Stimulated activated CD8-positive, alpha-beta memory T cell treated with anti-CD3 and anti-CD28 coated beads, Interleukin-4, amount 100 ng/mL, for 24 hours (primary cell): ENCODE measurements around the gene FEV.

Source experiments
- DNase-seq: peaks from one replicate; pipeline ENCODE4 v3.0.0-alpha.2; 2020; ENCODE audit warnings: low read depth

The FEV gene

DNA sequence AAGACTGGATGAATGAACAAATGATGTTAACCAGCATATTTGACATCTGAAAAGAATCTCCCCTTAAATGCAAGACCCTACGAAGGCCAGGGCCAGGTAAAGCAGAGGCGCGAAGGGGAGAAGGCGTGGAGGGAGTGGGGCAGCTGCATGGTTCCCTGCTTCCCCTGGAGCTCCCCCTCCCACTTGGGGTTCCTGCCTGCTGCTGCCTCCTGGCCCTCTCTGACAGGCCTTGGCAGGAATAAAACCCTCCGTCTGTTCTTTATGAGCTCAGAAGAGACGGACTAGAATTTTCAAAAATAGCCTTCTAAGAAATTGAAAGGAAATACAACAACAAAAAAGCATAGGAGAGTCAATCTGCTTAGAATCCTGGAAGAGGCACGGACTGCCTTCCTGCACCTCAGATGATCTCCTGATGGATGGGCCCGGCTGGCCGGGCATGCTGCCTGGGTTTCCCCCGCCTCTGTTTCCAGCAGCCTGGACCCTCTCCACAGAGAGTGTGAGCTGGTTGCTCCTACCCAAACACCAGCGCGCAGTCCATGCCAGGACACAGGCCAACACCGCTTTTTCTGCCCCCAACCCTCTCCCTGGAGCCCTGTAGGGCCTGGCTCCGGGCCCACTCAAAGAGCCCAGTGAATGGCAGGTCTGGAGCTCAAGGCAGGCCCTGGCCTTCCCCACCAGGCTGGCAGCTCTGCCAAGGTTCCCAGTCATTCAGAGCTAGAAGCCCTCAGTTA, 32.4 kb upstream of the FEV start:
- DNase-seq = no peak

DNA sequence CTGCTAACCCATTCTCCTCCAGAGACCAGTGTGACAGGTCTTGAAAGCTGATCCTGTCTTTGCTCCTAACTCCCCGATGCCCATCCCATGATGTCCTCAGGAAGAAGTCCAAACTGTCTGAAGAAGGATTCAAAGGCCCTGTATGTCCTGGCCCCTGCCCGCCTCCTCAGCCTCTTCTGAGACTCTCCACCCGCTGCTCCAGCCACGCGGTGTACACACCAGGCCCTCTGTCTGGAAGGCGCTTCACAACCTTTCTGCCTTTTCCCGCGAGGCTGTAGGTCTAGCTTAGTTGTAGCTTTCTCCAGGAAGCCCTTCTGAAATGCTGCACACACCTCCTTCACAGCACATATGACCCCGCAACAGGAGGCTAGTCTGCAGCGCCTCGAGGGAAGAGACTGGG, 31.7 kb upstream of the FEV start:
- DNase-seq = no peak

DNA sequence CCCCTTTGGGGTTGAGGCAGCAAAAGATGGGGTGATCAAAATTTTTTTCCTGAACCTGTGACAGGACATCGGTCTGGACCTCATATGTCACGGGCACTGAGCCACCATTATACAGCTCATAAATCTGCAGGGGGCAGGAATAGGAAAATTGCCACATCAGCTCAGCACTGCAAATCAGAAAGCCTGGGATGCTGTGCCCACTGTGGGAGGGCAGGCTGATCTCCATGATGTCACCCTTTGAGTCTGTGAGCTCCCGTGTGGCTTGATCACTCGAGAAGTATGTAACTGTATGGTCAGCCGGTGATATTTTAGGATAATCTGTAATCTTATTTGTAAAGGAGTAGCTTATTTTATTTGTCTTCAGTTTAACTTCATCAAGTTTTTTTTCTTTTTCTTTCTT, 25.9 kb upstream of the FEV start:
- no peak for DNase-seq

DNA sequence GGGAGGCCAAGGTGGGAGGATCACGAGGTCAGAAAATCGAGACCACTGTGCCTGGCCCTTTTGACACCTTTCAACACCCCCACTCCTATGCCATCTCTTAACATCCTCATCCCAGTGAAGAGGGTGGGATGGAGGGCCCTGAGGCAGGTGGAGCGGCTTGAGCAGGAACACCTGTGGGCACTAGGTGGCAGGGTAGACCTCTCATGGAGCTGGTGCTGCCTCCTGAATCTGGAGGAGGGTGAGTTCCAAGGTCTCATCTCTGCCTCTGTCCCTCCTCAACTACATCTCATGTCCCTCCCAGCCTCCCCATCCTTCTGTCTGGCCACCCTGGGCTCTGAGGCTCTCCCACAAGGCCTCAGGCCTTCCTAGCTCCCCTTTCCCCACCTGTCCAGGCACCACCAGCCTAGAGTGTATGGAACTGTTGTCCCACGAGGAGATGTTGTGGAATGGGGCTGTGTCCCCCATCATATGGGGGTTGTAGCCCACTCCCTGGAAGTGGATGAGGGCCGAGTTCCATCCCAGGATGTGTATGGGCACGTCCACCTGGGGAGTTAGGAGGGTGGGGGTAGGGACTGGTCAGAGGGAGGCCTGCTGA, 25.3 kb upstream of the FEV start:
- DNase-seq = no peak

DNA sequence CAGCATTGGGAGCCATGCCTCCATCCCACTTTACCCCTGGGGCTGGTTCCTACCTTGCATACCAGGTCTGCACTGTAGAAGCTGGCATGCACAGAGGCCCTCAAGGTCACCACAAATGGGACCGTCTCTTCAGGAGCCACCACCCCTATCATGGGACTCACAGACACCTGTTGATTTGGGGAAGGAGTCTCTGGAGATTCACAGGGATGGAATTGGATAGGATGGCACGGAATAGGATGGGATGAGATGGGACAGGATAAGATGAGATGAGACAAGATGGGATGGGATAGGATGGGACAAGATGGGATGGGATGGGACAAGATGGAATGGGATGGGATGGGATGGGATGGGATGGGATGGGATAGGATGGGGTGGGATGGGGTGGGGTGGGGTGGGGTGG, 24.3 kb upstream of the FEV start:
- DNase-seq = no peak

DNA sequence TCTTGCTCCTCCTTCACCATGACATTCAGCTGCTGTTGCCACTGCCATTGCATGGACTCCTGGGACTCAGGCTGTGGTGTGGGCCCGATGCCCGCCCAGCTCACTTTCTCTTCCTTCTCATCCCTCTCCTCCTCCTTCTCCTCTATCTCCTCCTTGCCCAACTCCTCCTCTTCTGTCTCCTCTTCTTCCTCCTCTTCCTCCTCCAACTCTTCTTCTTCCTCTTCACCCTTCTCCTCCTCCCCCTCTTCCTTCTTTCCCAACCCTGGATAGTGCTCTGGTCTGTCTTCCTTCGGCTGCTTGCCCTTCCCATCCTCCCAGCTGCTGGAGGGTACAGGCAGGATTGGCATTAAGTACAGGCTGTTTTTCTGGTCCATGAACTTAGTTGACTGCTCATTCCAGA, 19.0 kb upstream of the FEV start:
- no peak for DNase-seq

DNA sequence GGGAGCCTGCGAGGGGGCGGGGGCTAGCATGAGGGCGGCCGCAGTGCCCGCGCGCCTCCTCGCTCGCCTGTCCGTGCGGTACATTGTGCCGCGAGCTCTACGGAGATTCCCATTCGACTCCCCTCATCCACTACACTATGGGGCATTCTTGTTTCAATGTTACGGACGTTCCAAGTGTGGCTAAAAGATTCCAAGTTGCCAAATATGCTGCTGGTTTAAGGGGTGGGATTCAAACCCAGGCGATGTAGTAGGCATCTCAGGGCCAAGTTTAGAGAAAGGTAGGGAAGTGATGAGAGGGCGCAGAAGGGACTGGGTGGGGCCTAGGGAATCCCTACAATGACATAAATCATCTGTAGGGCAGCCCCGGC, 18.3 kb upstream of the FEV start:
- DNase-seq = no peak

DNA sequence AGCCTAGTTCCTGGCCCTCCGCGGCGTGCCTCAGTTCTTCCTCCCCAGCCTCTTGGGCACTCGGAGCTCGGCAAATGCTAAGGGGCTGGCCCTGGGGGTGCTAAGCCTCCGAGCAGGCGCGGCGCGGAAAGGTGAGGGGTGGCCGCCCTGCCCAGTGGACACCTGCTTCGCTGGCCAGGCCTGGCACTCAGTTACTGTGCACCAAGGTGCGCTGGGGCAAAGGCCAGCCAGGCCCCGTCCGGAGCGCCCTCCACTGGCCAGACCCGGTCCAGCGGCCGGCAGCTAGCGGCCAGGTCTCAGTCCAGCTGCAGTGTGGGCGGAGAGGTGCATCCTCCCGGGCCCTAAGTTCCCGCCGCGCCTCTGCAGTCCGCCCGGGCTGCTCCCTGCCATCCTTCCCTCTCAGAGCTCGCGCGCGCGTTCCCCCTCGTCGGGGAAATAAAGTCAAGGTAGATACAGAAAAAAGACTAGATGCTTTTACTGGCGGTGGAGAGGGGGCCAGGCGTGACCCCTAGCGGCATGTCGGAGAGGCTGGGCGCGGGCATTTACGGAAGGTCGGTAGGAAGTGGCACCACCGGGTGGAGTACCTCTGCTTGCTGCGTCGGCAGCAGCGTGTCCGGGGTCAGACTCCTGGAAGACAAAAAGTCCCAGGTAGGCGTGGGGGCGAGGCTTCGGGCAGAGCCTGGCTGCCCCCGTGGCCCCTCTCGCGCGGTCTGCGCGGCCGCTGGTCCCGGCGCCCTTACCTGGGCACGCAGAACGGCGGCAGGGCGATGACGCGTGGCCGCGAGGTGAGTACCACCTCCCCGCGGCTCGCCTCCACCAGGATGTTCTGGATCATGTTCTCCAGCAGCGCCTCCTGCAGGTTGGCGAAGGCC, 17.6 kb upstream of the FEV start:
- peak; percentile 26 for DNase-seq

DNA sequence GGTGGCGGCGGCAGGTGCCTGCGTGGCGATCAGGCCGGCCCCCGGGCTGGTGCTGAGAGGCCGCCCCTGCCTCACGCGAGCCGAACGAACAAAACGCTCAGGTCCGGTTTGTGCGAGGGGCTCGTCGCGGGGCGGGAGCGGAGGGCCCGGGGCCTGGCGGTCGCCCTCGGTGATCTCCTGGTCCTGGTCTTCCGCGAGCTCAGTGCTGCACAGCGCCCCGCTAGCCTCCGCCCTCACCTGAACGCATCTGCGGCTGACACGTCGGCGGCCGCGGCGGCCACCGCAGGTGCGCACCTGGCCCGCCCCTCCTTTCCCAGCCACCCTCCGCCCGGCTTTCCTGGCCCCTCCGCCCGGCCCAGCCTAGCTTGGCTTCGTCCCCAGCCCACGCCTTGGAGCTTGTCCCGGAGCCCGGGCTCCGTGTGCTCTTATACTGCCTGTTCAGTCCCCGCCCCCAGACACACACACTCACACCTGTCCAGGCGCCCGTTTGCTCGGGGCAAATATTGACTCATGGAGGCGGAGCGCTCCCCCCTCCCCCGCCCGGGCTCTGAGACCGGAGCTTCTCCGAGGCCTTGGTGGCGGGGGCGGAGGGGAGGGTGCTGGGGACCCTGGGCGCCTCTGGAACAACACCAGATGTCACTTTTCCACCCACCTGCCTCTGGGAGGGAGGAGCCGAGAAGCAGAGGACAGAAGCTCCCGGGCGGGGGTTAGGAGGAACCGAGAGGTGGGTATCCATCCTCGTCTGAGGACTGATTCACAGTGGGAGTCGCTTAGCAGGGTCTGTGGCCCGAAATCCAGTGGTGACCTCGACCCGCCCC, 16.8 kb upstream of the FEV start:
- peak; percentile 28 for DNase-seq

DNA sequence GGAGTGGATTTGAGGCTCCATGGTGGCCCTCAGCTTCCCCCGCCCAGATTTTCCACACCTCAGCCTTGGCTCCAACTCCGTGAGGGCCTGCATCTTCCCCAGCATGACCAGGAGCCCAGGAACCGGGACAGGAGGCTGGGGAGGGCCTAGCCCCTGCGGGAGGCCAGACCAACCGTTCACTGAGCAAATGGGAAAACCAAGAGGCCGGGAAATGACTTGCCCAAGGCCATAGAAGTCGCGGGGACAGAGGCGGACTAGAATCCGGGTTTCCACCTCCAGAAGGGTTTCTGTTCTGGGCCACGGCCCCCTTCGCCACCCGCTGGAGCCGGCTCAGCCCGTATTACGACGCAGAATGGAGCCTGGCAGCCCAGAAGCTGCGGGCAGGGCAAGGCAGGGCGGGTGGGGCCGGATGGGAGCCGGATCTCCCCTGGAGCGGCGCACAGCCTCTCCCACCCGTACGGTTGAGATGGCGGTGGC, 16.2 kb upstream of the FEV start:
- no peak for DNase-seq

DNA sequence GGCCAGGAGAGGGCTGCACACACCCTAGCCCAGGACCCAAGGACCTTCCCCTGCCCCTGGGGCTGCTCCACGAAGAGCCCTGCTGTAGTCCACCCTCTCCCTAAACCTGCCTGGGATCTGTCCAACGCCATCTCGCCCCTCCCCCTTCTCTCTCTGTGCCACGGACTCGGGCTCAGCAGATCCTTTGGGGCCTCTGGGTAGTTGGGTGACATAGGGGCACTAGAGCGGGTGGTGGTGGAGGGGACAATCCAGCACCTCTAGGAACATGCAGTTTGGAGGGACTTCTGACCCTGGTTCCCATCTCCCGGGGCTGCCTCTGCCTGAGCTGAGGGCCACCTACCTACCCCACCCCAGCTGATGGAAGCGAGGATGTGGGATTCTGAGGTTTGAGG, 15.6 kb upstream of the FEV start:
- DNase-seq = no peak

DNA sequence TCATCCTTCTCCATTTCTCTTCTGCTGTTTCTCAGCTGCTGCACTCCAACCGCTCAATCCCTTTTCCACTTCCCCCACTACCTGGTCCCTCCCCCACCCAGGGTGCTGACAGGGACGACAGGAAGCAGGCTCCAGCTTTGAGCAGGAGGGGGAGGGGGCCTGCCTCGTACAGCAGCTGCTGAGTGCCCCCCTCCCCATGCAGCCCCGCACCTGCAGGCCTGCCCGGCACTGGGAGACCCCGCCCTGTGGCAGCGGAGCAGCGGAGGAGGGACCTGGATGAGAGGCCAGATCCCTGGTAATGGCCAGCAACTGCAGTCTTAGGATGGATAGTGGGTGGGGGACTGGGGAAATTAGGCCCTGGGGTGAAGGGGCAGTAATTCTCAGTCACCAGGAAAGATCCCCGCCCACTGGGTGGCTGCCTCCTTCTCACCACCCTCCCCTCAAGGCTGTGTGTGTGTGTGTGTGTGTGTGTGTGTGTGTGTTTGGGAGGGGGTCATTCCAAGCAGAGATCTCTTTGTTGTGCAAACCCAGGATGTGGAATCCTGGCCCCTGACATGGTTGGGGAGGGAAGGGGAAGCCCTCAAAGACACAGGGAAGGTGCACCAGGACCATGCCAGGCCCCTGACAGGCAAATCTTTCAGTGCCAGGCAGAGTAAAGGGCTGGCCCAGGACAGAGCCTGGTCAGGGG, 15.0 kb upstream of the FEV start:
- DNase-seq = no peak

DNA sequence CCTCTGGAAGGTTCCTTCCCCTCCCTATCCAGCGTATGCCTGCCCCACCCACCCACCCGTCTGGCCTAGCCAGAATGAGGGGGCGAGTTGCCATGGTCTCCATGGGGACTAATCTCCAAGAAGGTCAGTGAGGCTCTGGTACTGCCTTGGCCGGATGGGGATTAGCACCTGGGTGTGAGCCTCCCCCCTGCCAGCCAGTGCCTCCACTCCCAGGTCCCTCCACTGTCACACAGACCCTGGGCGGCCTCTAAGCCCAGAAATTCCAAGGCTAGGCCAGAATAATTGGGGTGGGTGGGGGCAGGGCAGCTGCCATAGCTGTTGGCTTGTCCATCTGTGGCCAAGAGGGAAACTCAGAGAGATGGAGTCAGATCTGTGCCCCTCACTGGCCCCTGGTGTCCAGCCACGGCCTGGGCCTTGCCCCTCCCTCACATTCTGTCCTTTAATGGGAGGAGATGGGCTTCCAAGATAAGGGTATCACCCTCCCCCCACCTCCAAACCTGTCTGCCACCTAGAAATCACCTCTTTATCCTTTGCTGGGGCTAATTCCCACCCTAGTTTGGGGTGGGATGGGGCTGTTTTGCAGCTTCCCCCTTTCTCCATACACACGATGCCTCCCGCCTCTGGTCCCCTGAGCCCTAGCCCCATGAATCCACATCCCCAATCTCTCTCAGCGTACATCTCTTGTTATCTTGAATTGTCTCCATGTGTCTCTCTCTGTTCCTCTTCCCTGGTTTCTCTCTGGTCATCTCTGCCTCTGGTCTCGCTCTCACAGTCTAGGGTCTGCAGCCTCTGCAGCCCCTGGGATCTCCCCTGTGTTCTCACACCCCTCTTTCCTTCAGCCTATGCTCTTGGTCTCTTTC, 14.3 kb upstream of the FEV start:
- DNase-seq = no peak

DNA sequence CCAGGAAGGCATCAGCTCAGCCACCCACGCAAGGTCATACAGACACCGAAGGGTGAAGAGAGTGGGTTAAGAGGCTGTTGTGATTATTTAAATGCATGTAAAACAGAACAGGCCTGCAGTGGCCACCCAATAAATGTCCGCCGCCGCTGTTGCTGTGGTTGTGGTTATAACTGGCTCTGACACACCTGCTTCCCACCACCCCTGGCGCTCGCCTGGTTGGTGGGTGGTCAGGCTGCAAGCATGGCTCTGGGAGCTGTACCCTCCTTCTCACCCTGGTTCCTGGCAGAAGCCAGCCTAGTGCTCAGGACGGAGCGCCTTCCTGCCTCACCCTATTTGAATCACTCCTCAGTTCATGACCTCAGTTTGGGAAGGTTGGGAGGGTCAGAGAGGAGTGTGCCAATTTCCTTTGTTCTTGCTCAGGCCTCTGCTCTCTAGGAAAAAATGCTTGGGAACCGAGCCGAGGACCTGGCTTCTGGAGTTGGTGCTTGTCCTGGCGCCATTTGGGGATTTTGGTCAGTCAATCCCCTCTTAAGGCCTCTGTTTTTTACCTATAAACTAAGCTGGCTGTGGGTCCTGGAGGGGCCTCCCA, 13.5 kb upstream of the FEV start:
- no peak for DNase-seq

DNA sequence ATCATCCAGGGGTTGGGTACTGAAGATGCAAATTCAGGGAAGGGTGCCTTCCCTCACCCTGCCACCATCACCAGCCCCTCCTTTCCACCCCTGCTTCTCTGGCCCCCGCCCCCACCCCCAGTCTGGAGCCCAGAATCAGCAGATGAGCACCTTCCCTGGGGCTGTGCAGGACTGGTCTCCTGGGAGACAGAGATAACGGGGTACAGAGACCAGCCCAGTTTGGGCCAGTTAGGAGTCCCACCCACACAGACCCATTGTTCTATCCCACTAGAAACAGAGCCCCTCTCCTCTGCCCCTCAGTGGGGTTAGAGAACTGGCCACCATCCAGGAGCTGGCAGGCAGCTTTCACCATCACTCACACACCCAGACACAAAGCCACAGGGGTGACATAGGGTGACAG, 12.7 kb upstream of the FEV start:
- no peak for DNase-seq

DNA sequence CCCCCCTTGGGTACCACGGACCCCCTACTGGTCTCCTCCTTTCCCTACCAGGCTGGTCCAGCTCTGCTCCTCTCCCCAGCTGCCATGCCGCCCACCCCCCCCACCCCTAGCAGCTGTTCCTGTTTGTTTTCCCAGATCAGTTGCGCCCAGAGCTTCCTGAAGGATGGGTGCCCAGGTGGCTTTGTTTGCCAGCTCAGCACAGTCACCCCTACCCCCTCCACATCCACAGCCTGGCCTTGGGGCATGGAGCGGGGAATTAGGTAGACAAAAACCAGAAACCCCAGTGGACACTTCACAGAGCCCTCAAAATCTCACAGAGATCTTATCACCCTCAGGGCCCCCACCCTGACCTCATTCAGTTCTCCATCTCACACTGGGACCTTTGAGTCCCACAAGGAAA, 12.0 kb upstream of the FEV start:
- DNase-seq = no peak

DNA sequence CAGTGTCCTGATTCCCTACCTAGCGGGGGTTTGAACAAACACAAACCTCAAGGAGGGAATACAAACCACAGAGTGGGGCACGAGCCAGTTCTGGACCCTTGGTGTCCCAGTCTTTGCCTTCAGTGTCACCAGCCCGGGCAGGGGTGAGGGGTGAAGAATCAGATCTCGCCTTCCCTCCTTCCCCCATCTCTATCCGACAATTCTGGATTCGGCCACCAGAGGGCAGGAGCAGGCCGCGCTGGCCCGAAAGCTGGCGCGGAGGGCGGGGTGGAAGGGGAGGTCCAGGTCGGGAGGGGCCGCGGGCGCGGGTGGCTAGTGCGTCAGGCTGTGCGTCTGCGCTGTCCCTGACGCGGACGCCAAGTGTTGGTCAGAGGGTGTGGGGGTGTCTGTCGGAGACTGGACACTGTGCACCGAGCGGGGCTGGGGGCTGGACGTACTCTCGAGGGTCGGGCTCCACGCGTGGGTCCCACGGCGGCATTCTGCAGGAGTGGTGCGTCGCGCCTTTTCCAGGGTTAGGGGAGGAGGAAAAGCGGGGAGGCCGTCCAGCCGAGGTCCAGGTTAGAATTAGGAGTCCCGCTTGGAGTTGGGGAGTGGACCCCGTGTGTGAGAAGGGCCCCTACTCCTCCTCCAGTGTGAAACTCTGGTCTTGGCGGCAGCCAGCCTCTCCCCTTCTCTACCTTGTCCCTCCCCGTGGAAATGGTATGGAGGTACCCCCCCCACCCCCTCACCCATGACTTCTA, 11.2 kb upstream of the FEV start:
- DNase-seq = peak; percentile 72

DNA sequence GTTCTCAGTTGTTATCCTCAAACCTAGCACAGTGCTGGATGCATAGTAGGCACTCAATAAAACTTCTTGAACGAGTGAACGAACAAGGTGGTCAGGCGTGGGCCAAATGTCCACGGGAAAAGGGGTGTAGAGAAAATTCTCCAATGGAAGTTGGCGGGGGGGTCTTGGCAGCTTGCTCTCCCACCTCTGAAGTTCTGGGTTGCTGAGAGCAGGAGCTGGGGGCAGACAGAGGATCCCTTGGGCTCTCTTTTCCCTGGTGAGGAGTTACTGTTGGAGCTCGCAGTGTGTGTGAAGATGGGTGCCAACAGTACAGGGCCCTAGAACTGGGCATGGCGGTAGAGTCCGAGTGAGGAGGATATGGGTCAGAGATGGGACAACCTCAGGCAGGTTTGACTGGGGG, 10.6 kb upstream of the FEV start:
- no peak for DNase-seq
